HG03095 (cell line): ENCODE results near the gene PPM1A.

Experiments used
- ATAC-seq: cut with Tn5 transposase; IDR thresholded peaks from one replicate; pipeline ENCODE4 v1.9.1; 2021; ENCODE audit warnings: moderate library complexity; ENCODE audit not compliant: unreplicated experiment

Gene PPM1A

DNA sequence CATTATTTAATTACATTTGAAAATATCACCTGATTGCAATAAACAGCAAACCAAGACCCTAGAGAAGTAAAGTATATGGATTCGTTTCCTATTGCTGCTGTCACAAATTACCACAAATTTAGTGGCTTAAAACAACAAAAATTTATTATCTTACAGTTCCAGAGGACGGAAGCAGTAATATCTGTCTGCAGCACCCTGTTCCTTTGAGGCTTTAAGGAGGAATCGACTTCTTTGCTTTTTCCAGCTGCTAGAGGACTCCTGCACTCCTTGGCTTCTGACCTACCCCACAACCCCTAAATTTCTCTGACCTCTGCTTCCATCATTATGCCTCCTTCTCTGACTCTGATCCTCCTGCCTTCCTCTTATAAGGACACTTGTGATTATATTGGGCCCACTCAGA is 23.8 kb upstream of the PPM1A start:
- no peak for ATAC-seq

DNA sequence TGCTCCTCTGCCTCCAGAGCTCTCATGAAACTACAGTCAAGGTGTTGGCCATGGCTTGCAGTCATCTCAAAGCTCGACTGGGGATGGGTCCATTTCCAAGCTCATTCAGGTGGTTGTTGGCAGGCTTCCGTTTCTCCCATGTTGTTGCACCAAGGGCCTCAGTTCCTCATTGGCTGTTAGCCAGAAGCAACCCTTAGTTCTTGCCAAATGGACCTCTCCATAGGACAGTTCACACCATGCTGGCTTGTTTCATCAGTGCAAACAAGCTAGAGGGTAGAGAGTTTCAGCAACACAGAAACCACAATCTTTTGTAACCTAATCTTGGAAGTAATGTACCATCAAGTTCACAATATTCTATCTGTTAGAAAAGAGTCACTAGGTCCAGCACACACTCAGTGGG is 22.7 kb upstream of the PPM1A start:
- ATAC-seq: no peak

DNA sequence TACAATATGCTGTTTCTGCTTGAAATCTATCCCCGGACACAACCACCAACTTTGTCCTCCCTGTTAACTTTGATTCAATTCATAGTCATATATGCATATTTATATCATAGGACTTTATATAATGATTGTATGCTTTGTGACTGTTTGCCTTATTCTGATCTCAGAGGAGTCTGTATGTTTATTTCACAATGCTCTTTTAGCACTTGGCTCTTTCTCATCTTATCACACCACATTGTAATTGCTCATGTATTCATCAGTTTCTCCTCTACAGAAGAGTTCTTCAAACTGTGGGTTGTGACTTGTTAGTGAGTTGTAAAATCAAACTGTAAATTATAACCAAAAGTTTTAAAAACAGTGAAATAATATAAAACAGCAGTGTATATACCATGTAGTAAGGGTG is 21.7 kb upstream of the PPM1A start:
- no peak for ATAC-seq

DNA sequence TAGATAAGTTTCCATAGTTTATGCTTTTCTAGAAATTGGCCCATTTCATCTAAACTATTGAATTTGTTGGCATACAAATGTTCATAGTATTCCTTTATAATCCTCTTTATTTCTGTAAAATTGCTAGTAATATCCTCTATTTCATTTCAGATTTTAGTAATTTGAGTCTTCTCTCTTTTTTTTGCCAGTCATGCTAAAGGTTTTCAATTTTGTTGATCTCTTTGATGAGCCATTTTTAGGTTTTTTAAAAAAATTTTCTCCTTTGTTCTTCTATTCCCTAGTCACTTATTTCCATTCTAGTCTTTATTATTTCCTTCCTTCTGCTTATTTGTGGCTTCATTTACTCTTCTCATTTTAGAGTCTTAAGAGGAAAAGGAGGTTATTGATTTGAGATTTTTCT is 19.4 kb upstream of the PPM1A start:
- no peak for ATAC-seq

DNA sequence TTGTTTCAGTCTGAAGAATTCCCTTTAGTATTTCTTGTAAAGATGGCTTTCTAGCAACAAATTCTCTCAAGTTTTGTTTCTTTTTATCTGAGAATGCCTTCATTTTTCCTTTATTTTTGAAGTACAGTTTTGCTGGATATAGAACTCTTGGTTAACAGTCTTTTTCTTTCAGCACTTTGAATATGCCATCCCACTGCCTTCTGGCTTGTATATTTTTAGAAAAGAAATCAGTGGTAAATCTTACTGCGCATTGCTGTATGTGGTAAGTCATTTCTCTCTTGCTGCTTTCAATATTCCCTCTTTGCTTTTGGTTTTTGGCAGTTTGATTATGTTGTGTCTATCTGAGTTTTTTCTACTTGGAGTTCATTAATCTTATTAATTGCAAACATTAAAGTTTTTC is 16.8 kb upstream of the PPM1A start:
- ATAC-seq: no peak

DNA sequence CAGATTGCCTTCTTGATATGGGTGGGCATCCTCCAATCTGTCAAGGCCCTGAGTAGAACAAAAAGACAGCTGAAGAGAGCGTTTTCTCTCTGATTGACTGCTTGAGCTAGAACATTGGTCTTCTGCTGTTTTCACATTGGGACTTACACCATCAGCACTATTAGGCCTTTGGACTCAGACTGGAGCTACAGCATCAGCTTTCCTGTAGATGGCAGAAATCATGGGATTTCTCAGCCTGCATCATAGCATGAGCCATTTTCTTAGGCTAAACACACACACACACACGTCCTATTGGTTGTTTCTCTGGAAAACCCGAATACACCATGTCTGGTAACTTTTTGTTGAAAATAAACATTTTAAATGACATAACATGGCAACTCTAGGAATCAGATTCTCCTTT is 15.8 kb upstream of the PPM1A start:
- no peak for ATAC-seq

DNA sequence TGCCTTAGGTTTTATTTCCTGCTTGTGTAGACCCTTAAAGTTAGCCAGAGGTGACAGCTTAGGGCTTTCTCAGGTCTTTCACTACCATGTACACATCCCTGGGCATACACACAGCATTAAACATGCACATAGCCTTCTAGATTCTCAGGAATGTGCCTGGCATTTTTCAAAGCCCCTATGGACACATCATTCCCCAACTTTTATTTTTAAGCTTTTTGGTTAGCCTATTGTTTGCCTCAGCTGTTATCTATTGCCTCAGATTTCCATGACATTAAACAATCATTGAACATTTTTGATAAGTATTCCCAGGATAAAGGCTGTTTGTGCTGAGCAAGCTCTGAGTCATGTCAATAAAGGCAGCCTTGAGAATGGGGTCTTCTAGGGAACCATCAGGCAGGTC is 15.1 kb upstream of the PPM1A start:
- ATAC-seq: no peak

DNA sequence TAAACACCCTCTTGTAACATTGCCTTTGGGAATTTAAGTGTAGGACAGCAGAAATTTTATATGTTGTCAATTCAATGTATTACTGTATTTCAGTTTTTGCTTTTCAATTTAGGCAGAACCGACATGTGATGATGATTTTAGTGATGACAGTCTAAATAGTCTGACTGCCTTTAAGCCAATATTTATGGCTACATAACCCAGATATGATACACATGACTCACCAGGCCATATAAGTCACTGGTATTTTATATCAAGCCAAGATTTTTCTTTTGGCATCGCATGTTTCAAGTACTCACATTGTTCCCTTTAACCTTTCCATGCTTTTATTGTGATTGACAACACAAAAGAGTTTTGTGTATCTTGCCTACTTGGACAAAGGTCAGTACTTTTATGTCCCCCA is 13.6 kb upstream of the PPM1A start:
- no peak for ATAC-seq

DNA sequence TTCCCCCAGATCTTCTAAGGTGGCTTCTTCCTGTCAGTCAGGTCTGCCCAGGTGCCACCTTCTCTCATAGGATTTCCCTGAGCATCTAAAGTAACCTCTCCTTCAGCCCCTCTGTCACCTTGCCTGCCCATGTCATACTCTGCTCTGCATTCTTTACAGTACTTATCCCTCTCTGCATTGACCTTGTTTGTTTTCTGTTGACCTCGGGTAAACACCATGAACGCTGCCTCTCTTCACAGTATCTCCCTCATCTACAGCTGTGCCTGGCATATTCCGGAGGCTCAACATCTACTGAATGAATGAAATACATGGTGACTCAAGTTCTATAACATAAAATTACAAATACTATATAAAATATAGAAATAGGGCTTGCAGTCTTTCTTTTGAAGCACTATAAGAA is 10.1 kb upstream of the PPM1A start:
- no peak for ATAC-seq

DNA sequence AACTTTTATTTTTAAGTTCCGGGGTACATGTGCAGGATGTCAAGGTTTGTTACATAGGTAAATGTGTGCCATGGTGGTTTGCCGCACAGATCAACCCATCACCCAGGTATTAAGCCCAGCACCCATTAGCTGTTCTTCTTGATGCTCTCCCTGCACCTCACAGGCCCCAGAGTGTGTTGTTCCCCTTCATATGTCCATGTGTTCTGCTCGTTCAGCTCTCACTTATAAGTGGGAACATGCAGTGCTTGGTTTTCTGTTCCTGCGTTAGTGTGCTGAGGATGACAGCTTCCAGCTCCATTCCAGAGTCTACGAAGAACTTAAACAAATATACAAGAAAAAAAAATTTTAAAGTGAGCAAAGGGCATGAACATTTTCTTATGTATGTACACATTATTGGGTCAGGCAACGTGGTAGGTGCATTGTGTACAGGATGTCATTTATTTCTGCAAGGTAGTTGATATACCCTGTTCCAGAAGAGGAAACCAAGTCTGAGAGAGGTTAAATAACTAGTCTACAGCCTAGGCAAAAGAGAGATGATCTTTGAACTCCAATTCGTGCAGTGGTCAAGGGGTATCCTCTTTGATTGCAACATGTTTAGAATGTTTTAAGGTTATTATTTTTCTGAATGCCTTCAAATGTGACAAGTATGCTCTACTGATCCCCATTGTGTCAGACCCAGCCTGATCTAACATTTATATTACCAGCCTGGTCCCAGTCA is 8.7 kb upstream of the PPM1A start:
- no peak for ATAC-seq

DNA sequence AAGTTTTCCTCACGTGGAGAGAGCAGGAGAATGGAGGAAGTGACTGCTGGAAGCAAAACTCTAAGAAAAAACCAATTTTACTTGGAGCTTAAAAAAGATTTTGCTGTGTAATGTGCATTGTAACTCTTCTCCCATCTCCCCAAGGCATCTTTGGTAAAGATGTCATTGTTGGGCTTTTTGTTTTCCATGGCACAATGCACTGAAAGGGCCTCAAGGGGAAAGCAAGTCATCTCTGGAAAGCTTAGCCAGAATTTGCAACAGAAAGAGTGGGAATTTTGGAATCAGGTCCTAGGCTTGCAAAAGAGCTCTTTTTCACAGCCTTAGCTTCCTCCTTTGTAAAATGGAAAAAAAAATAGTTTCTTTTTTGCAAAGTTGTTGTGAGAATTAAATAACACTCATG is 7.9 kb upstream of the PPM1A start:
- no peak for ATAC-seq

DNA sequence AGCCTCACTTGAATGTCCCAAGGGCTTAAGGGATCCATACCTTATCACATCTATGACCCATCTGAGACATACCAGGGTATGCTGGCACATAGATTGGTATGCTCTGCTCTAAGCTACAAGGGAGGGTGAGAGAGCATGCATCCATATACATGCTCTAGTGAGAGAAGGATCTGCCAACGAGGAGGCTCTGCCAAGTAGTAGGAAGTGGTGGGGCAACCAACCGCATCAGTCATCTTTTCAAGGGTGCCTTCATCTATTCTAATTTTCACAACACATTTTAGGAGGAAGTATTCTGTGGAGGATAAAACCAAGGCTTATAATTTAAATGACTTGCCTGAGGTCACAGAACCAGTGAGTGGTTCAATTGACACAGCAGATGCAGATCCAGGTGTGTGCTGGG is 6.6 kb upstream of the PPM1A start:
- ATAC-seq: no peak

DNA sequence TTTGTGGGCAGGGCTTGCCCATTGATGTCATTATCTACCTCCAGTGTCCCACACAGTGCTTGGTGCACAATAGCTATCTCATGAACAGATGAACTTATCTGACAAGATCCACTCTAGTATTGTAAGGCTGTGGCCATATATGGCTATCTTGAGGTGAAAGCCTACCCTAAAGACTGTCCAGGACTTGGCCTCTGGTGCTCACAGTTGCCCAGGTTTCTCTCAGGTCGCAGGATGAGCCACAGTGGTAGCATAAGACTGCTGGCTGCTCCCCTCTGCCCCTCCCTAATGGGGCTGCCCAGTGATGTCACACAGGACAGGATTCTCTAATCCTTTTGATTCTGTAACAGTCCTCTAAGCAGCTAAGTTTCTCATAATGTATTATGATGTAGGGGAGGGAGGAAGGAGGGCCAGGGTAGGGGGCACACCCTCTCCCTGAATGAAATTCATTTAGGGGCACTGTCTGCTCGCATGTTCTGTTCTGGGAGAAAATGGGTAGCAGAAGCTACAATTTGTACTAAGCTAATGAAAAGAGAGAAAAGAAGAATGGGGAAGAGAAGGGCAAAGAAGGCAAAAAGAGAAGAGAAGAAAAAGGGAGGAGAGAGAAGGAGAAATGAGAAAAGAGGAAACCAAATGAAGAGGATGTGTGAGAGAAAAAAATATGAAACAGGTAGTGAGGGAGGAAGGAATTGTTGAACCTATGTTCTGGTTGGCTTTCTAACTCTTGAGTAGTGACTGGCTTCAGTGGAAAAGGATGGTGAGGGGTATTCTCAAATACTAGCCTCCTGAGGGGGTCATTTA is 3.4 kb upstream of the PPM1A start:
- ATAC-seq: no peak

DNA sequence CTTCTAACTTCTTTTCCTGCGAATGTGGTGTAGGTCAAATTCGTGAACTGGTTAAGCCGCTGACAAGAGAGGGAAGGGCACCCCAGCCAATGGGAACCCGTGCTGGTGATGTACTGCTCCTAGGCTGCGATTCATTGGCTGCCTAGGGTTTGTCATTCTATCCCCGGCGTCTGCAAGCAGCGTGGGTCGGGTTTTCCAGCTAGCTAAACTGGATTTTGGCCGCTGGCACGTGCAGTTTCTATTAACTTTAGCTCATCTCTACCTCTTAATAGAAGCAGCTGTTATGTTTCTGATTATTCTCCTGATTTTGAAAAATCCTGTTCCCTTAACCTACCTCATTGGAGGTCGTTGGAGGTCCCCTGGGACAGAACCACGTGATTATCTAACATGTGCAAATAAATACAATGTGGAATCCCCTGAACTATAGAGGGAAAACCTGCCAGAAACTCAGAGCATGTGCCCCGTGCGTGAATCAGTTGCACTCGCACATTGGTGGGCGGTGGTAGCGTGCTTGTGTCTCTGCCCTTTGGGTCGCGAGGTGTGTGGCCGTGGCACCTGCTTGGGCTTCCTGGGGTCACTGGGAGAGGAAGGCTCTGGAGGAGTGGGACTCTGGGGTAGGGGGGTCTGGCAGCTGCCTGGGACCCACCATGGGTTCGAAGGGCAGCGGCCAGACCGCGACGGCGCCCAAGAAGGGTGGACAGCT is 876 bp upstream of the PPM1A start:
- ATAC-seq: peak; percentile 63

DNA sequence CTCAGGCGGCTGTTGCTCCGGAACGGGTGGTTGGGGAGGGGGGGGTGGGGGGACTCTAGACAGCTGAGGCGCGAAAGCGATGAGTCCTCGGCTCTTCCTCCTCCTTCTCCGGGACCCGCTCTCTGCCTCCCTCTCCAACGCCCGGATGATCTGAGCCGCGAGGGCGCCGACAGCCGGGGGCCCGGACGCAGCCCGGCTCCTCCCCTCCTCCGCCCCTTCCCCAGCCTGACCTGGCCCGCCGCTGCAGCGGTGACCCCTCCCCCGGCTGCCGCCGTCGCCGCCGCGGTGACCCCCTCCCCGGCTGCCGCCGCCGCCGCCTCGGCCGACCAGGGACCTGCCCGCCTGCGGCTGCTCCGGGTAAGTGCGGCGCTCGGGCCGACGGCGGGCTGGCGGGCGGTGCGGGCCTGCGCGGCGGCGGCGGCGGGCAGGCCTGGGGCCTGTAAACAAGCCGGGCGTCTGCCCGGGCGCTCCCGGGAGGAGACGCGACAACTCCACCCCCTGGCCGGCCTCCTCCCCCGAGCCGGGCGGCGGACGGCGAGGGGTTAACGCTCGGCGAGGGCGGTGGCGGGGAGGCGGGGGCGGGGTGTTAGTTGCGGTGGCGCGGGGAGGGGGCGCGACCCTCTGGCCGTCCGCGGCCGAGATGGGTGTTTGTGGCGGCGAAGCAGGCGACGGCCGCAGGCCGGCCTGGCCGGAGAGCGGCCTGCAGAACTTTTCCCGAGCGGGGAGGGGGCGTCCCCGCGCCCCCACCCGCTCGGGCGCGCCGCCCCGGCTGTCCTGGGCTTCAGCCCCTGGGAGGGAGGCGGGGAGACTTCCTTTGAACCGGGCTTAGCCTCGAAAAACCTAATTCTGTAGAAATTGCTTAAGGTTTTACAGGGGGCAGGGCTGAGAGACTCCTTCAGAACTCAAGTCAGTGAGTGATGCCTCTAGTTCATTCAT is 568 bp downstream of the PPM1A start:
- peak; percentile 39 for ATAC-seq

DNA sequence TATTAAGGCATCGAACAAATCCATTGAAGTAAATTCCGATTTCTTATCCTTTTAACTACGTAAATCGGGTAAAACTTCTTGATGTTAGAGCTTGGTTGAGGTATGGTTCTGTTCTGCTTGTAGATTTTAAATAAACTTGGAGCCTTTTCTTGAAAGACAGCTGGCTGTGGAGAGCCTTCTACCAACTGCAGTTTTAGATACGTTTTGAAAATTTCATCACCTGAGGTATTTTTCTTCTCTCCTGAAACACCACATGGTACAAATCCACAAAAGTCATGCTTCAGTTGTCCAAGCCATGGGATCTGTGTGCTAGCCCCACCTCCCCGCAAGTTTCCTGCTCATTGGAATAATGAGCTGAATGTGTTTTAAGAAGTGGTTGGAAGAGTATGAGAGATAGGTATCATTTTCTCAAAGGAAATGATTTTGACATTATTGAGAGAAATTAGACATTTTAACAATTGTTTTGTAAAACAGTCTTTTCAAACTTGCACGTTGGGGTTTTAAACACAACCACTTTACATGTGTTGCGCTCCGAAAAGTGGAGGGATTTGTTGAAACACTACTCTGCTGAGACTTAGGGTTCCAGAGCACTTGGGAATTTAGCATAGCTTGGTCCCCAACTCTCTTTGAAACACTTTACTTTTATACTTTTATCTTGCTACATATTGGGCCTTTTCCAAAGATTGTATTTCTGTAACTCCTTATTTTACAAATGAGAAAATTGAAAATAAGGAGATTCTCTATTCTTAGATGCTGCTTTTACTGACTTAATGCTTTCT is 1.4 kb downstream of the PPM1A start:
- ATAC-seq: no peak

DNA sequence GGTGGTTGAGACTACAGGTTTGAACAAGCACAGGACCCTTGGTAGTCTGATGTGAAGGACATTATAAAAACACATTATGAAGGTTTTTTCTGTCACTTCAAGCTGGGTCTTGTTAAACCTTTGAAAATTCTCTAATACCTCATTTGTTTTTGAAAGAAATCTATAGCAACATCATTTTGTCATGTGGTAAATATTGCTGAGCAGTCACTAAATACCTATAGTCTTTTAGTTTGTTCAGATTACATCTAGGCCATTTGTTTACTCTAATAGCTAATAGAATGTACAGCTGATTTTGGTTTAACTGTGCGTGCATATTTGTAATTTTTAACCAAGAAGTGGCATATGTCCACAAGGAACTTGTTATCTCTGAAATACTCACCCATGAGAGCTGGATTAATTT is 2.9 kb downstream of the PPM1A start:
- ATAC-seq: no peak

DNA sequence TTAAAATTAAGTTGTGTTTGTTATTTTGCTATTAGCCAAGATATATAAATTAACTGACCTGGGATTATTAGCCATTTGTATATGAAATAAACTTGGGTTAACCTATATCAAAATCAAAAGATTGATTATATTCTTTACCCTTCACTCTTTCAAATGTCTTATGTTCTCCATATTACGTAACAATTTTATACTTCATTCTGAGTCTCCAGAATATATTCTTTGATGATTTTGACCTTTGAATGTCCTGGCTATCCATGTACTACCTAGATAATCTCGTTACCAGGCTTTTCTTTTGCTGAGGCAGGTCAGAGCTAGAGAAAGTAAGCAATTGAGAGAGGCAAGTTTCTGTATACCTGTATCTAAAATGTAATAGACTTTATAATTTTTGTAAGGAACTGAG is 3.6 kb downstream of the PPM1A start:
- ATAC-seq: no peak

DNA sequence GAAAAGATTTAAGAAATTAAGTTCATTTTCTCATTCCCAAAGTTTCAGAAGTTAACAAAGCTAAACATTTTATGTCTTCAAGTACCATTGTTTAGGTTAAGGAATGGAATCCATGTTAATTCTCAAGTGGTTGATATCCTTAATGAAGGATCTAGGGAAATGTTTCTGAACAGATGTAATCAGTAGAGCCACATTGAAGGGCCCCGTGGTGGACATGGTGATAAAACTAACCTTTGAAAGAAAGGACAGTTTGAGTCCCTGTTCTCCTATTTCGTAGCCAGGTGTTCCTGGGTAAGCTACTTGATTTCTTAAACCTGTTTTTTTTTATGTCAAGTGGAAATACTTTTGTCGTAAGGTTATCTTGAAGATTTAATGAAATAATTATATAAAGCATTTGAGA is 4.6 kb downstream of the PPM1A start:
- no peak for ATAC-seq

DNA sequence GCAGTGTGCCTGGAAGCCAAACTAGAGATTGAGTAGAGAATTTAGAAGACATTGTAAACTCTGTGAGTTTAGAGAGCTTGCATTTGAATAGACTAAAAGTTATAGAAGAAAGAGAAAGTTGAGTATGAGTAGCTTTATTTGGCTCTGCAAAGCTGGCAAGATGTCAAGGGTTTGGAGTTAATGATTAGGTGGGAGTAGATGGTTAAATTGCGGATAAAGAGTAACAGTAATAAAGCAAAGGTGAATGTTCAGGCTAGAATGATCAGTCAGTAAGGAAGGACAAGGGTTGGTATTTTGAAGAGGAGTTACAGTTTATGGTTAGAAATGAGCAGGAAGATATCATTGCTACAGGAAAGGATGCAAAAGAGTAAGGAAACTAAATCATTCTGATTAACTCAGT is 5.2 kb downstream of the PPM1A start:
- no peak for ATAC-seq
